ENCODE results near the gene VRK3. TPM values are rescaled to one million over a fixed set of nuclear protein-coding genes. Genes with fewer than 3 reads are reported as not detected.

Gene VRK3
- total and polyA plus RNA-seq, 4 donors: 16.2 to 23.6 (median 20.3) TPM

DNA sequence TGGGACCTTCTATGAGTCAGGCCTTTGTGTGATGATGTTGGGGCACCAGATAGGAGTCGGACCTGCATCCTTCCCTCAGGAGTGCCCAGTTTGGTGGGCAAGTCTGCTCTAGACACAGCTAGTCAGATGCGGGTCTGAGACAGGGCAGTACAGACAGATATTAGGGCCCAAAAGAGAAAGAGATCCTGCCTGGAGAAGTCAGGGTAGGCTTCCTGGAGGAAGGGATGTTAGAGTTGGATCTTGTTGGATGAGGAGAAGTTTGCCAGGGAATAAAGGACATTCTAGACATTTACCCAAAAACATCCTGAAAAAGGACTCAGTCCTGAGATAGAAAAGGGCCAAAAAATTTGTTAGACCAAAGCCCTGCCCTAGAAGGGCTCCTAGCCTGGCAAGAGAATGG, 17.2 kb downstream of the VRK3 start:
- WGBS: over 99% methylated on average over 2 of the region's 2 CpGs
- Histone ChIP-seq H3K27me3 (ENCODE audit: control insufficient read depth in 4 of 4, insufficient read depth in 4 of 4, low read length in 3 of 4) (no peaks in the 10 kb centered on the region), H3K9ac (ENCODE audit: low read depth in 1 of 2, low read length in 2 of 2) (no peak overlapping the region), H3K4me1 (ENCODE audit: control insufficient read depth in 4 of 4, insufficient read depth in 4 of 4, low read length in 3 of 4) (no peaks in the 10 kb centered on the region), H3K27ac (ENCODE audit: low read depth in 1 of 2, low read length in 2 of 2) (no peak overlapping the region), H3K4me3 (ENCODE audit: low read depth in 1 of 3, low read length in 3 of 3) (no peak overlapping the region), H3K36me3 (ENCODE audit: control insufficient read depth in 4 of 4, insufficient read depth in 3 of 4, low read depth in 1 of 4, low read length in 3 of 4) (peaks cover 5 to 72% (median 33%) of the 10 kb centered on the region in 4 donors), H3K9me3 (ENCODE audit: control insufficient read depth in 4 of 4, low read length in 3 of 4) (no peaks in the 10 kb centered on the region)
- TF ChIP-seq HNF4A (conservative IDR thresholded peaks at IDR 0.05) (no peak), EGR1 (IDR thresholded peaks at IDR 0.05; ENCODE audit: low read depth in 2 of 2) (no peak), JUND (IDR thresholded peaks at IDR 0.05) (no peak), RAD21 (IDR thresholded peaks at IDR 0.05) (no peak), GABPA (IDR thresholded peaks at IDR 0.05 in 1 of 2, conservative IDR thresholded peaks at IDR 0.05 in 1 of 2) (no peak), TAF1 (conservative IDR thresholded peaks at IDR 0.05) (no peak), YY1 (IDR thresholded peaks at IDR 0.05) (no peak), RXRA (IDR thresholded peaks at IDR 0.05) (no peak), FOXA2 (IDR thresholded peaks at IDR 0.05) (no peak), NR2F2 (IDR thresholded peaks at IDR 0.05) (no peak), HNF4G (IDR thresholded peaks at IDR 0.05) (no peak), FOXA1 (IDR thresholded peaks at IDR 0.05) (no peak), SP1 (IDR thresholded peaks at IDR 0.05) (no peak)
- TF ChIP-seq, protein P1, sequence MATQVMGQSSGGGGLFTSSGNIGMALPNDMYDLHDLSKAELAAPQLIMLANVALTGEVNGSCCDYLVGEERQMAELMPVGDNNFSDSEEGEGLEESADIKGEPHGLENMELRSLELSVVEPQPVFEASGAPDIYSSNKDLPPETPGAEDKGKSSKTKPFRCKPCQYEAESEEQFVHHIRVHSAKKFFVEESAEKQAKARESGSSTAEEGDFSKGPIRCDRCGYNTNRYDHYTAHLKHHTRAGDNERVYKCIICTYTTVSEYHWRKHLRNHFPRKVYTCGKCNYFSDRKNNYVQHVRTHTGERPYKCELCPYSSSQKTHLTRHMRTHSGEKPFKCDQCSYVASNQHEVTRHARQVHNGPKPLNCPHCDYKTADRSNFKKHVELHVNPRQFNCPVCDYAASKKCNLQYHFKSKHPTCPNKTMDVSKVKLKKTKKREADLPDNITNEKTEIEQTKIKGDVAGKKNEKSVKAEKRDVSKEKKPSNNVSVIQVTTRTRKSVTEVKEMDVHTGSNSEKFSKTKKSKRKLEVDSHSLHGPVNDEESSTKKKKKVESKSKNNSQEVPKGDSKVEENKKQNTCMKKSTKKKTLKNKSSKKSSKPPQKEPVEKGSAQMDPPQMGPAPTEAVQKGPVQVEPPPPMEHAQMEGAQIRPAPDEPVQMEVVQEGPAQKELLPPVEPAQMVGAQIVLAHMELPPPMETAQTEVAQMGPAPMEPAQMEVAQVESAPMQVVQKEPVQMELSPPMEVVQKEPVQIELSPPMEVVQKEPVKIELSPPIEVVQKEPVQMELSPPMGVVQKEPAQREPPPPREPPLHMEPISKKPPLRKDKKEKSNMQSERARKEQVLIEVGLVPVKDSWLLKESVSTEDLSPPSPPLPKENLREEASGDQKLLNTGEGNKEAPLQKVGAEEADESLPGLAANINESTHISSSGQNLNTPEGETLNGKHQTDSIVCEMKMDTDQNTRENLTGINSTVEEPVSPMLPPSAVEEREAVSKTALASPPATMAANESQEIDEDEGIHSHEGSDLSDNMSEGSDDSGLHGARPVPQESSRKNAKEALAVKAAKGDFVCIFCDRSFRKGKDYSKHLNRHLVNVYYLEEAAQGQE (IDR thresholded peaks at IDR 0.05): no peak
- TF ChIP-seq, protein P2, sequence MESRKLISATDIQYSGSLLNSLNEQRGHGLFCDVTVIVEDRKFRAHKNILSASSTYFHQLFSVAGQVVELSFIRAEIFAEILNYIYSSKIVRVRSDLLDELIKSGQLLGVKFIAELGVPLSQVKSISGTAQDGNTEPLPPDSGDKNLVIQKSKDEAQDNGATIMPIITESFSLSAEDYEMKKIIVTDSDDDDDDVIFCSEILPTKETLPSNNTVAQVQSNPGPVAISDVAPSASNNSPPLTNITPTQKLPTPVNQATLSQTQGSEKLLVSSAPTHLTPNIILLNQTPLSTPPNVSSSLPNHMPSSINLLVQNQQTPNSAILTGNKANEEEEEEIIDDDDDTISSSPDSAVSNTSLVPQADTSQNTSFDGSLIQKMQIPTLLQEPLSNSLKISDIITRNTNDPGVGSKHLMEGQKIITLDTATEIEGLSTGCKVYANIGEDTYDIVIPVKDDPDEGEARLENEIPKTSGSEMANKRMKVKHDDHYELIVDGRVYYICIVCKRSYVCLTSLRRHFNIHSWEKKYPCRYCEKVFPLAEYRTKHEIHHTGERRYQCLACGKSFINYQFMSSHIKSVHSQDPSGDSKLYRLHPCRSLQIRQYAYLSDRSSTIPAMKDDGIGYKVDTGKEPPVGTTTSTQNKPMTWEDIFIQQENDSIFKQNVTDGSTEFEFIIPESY (IDR thresholded peaks at IDR 0.05): no peak
- TF ChIP-seq, protein P3, sequence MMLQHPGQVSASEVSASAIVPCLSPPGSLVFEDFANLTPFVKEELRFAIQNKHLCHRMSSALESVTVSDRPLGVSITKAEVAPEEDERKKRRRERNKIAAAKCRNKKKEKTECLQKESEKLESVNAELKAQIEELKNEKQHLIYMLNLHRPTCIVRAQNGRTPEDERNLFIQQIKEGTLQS (IDR thresholded peaks at IDR 0.05): no peak
- TF ChIP-seq, protein P4, sequence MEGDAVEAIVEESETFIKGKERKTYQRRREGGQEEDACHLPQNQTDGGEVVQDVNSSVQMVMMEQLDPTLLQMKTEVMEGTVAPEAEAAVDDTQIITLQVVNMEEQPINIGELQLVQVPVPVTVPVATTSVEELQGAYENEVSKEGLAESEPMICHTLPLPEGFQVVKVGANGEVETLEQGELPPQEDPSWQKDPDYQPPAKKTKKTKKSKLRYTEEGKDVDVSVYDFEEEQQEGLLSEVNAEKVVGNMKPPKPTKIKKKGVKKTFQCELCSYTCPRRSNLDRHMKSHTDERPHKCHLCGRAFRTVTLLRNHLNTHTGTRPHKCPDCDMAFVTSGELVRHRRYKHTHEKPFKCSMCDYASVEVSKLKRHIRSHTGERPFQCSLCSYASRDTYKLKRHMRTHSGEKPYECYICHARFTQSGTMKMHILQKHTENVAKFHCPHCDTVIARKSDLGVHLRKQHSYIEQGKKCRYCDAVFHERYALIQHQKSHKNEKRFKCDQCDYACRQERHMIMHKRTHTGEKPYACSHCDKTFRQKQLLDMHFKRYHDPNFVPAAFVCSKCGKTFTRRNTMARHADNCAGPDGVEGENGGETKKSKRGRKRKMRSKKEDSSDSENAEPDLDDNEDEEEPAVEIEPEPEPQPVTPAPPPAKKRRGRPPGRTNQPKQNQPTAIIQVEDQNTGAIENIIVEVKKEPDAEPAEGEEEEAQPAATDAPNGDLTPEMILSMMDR (IDR thresholded peaks at IDR 0.05; ENCODE audit: low read depth, low read length, missing input control): no peak
- TF ChIP-seq, protein P5, sequence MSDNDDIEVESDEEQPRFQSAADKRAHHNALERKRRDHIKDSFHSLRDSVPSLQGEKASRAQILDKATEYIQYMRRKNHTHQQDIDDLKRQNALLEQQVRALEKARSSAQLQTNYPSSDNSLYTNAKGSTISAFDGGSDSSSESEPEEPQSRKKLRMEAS (IDR thresholded peaks at IDR 0.05): no peak
- DNase-seq (ENCODE audit: low spot score): no peak

All from liver (tissue), 9 donors.